ENCODE data around the gene HOXC12. TPM values are rescaled to one million over a fixed set of nuclear protein-coding genes. Genes with fewer than 3 reads are reported as not detected.
A peak's percentile ranks its signal among the peaks of the same experiment; 100 is the strongest.

The HOXC12 gene
- total RNA-seq, 2 experiments from 2014 or later: not detected

DNA sequence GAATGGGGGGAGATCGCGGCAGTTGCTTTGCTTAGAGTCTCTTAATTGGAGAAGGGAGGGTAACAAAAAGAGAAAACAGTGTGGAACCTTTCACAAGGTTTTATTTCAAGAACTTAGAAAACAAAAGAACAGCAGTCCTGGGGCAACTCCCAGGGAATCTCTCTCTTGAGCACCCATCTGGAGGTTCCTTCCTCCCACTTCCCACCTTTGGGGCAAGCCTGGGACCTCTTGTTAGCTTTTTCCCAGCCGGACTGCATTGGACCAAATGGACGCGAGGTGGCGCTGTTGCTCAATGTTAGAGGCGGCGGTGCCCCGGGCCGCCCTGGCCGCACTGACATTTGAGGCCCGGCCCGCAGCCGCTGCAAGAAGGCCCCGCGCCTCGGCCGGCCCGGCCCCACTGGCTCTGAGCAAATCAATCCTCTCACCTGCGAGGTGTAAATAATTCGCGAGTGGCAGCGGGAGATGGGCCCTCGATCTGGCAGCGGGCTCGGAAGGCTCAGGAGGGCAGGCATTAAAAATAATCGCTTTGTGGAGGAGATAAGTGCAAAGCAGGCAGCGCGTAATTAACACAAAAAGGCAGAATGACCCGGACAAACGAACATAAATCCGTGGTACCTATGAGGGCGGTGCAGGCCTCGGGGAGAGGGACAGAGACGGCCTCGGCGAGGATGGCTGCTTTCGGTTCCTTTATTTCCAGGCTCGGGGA, 51.3 kb downstream of the HOXC12 start:
- Mint-ChIP-seq H3K4me1 (ENCODE audit: low read depth) (peaks cover 25% of the 10 kb centered on the region), H3K27ac (no peak overlapping the region), H3K4me3 (peak overlapping the region; percentile 58), H3K36me3 (ENCODE audit: low read depth) (no peaks in the 10 kb centered on the region), H3K9me3 (no peaks in the 10 kb centered on the region), H3K27me3 (ENCODE audit: low read depth) (peaks cover 90% of the 10 kb centered on the region)
- intact Hi-C loops (cut with micrococcal nuclease): loop anchor here (1.0 kb wide), 5 partner anchors 21 to 202 kb away; partner anchors contain the start of gene HOXC10
- CTCF ChIA-PET: interaction anchor here (0.6 to 6.8 kb wide), 21 partner anchors 9 to 261 kb away, joined by 3 to 72 read pairs (median 4); partner anchors contain the start of genes HOXC10, HOXC5 and SMUG1
- DNase-seq: peak; percentile 91

- Mint-ChIP-seq H3K27me3 (ENCODE audit: low read depth) (peaks cover 90% of the 10 kb centered on the region), H3K36me3 (ENCODE audit: low read depth) (no peaks in the 10 kb centered on the region), H3K27ac (no peak overlapping the region), H3K9me3 (no peaks in the 10 kb centered on the region), H3K4me3 (peak overlapping the region; percentile 58), H3K4me1 (ENCODE audit: low read depth) (peaks cover 30% of the 10 kb centered on the region)
- DNase-seq: no peak
- intact Hi-C loops (cut with micrococcal nuclease): loop anchor here (1.0 kb wide), 5 partner anchors 21 to 202 kb away; partner anchors contain the start of gene HOXC10
- CTCF ChIA-PET: interaction anchor here (0.6 to 6.8 kb wide), 15 partner anchors 10 to 208 kb away, joined by 3 to 72 read pairs (median 5); partner anchors contain the start of genes HOXC10, HOXC5 and SMUG1
Measured at GRCh38 chr12:54006559-54007220, 52.0 kb downstream of the HOXC12 start.

- no peaks in the 10 kb centered on the region for H3K36me3 Mint-ChIP-seq (ENCODE audit: low read depth)
- H3K27me3 Mint-ChIP-seq (ENCODE audit: low read depth): peaks cover 87% of the 10 kb centered on the region
- no peak overlapping the region for H3K27ac Mint-ChIP-seq
- CTCF ChIA-PET: interaction anchor here (0.6 to 6.8 kb wide), 11 partner anchors 10 to 301 kb away, joined by 3 to 72 read pairs (median 8); partner anchors contain the start of genes HOXC10, HOXC5 and SMUG1
- no peak for DNase-seq
- intact Hi-C loops (cut with micrococcal nuclease): no loop called here
- no peaks in the 10 kb centered on the region for H3K9me3 Mint-ChIP-seq
- H3K4me3 Mint-ChIP-seq: no peak overlapping the region
- H3K4me1 Mint-ChIP-seq (ENCODE audit: low read depth): peaks cover 27% of the 10 kb centered on the region
Measured at GRCh38 chr12:54007538-54008259, 53.0 kb downstream of the HOXC12 start.

DNA sequence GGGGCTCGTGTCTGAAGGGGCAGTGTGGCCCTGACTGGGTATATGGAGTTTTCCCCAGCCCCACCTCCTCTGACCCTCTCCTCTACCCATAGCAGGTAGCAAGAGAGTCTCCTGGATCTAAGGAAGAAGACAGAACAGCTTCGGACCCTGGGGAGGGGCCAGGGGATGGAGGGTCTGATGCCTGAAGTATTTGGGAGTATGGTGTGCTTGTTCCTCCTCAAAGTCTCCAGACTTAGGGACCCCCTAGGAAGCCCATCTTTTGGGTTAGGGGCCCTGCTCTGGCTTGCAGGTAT, 53.5 kb downstream of the HOXC12 start:
- CTCF ChIA-PET: interaction anchor here (0.6 to 6.8 kb wide), 13 partner anchors 10 to 302 kb away, joined by 3 to 72 read pairs (median 6); partner anchors contain the start of genes HOXC10, HOXC5 and SMUG1
- H3K9me3 Mint-ChIP-seq: no peaks in the 10 kb centered on the region
- H3K4me1 Mint-ChIP-seq (ENCODE audit: low read depth): peaks cover 27% of the 10 kb centered on the region
- peaks cover 87% of the 10 kb centered on the region for H3K27me3 Mint-ChIP-seq (ENCODE audit: low read depth)
- DNase-seq: no peak
- H3K4me3 Mint-ChIP-seq: no peak overlapping the region
- H3K27ac Mint-ChIP-seq: no peak overlapping the region
- intact Hi-C loops (cut with micrococcal nuclease): no loop called here
- no peaks in the 10 kb centered on the region for H3K36me3 Mint-ChIP-seq (ENCODE audit: low read depth)

Small RNAs within 50 kb of the gene (microRNA-seq; reads per million reads assigned to microRNA genes)
- gene MIR196A2 (ENCODE audit: borderline microRNAs expressed, borderline replicate concordance): not detected

Other genes with a start within 250 kb of the HOXC12 start
- gene CALCOCO1, start 227.5 kb upstream of the HOXC12 start, total RNA-seq: 1 to 10 TPM; 8.1 to 8.3 TPM
- not detected for gene CISTR, start 202.9 kb upstream of the HOXC12 start, total RNA-seq
- not detected for gene HOXC13, start 16.1 kb upstream of the HOXC12 start, total RNA-seq
- not detected for gene HOXC11, start 18.2 kb downstream of the HOXC12 start, total RNA-seq
- not detected for gene HOTAIR, start 20.1 kb downstream of the HOXC12 start, total RNA-seq
- not detected for gene HOXC10, start 30.2 kb downstream of the HOXC12 start, total RNA-seq
- gene HOXC9, start 45.3 kb downstream of the HOXC12 start, total RNA-seq: not detected
- gene HOXC8, start 54.1 kb downstream of the HOXC12 start, total RNA-seq: not detected
- gene HOXC6, start 73.5 kb downstream of the HOXC12 start, total RNA-seq: not detected
- not detected for gene HOXC5, start 78.1 kb downstream of the HOXC12 start, total RNA-seq
- gene HOXC4, start 98.9 kb downstream of the HOXC12 start, total RNA-seq: under 1 TPM in 1 of 2 experiments, not detected in 1; 0.12 TPM
- 10 to 100 TPM; 18.2 to 19.7 TPM for gene SMUG1, start 234.1 kb downstream of the HOXC12 start, total RNA-seq